Mesendoderm (in vitro differentiated cells): ENCODE results near the gene EYA2.

Source experiments
- DNase-seq: peaks from one replicate; pipeline ENCODE4 v3.0.0; 2013
- H2AK5ac ChIP-seq: 2 replicates; pipeline ENCODE4 v1.6.1; 2013; ENCODE audit warnings: low read length, inconsistent platforms
- H2BK120ac ChIP-seq: 2 replicates; pipeline ENCODE4 v1.6.1; 2013; ENCODE audit warnings: low read depth, mild to moderate bottlenecking, low read length, moderate library complexity, mixed read lengths
- H2BK15ac ChIP-seq: replicated peaks from 2 replicates; pipeline ENCODE4 v1.6.1; 2013; ENCODE audit warnings: low read depth, mild to moderate bottlenecking, moderate library complexity
- H2BK5ac ChIP-seq: 2 replicates; pipeline ENCODE4 v1.6.1; 2013; ENCODE audit warnings: low read length, inconsistent platforms
- H3K18ac ChIP-seq: 2 replicates; pipeline ENCODE4 v1.6.1; 2013; ENCODE audit warnings: mild to moderate bottlenecking, low read length, mixed read lengths
- H3K23ac ChIP-seq: one replicate; pipeline ENCODE4 v1.6.1; 2013; ENCODE audit warnings: low read length
- H3K27ac ChIP-seq: 2 replicates; pipeline ENCODE4 v1.5.1; 2013; ENCODE audit warnings: low read depth, mild to moderate bottlenecking, inconsistent platforms, low read length, moderate library complexity
- H3K27me3 ChIP-seq: 2 replicates; pipeline ENCODE4 v1.6.1; 2013; ENCODE audit warnings: low read length, control low read depth, mild to moderate bottlenecking, inconsistent platforms; ENCODE audit not compliant: insufficient read depth, poor library complexity
- H3K36me3 ChIP-seq: 2 replicates; pipeline ENCODE4 v1.6.1; 2013; ENCODE audit warnings: low read length, inconsistent platforms; ENCODE audit not compliant: control insufficient read depth, insufficient read depth
- H3K4ac ChIP-seq: one replicate; pipeline ENCODE4 v1.6.1; 2013; ENCODE audit warnings: low read depth, mild to moderate bottlenecking, low read length, moderate library complexity
- H3K4me1 ChIP-seq: 2 replicates; pipeline ENCODE4 v1.6.1; 2013; ENCODE audit warnings: low read depth, low read length, inconsistent platforms; ENCODE audit not compliant: control insufficient read depth
- H3K4me2 ChIP-seq: 2 replicates; pipeline ENCODE4 v1.6.1; 2013; ENCODE audit warnings: low read length
- H3K4me3 ChIP-seq: 2 replicates; pipeline ENCODE4 v1.5.1; 2013; ENCODE audit warnings: mild to moderate bottlenecking, low read length
- H3K56ac ChIP-seq: one replicate; pipeline ENCODE4 v1.6.1; 2013; ENCODE audit warnings: low read length
- H3K79me1 ChIP-seq: 2 replicates; pipeline ENCODE4 v1.6.1; 2013; ENCODE audit warnings: low read length, inconsistent platforms
- H3K79me2 ChIP-seq: 2 replicates; pipeline ENCODE4 v1.6.1; 2013; ENCODE audit warnings: mild to moderate bottlenecking, low read length; ENCODE audit not compliant: control insufficient read depth, insufficient read depth
- H3K9ac ChIP-seq: 2 replicates; pipeline ENCODE4 v1.6.1; 2013; ENCODE audit warnings: low read length, inconsistent platforms
- H4K5ac ChIP-seq: one replicate; pipeline ENCODE4 v1.6.1; 2013; ENCODE audit warnings: low read length
- H4K8ac ChIP-seq: one replicate; pipeline ENCODE4 v1.6.1; 2013; ENCODE audit warnings: low read depth, mild to moderate bottlenecking, control low read depth, low read length, moderate library complexity
- WGBS: extraction: QIAGEN DNeasy Blood & Tissue Kit; methylation state at CpG from one replicate; pipeline ENCODE4 v1.1.7; 2013; ENCODE audit warnings: low lambda C conversion rate, missing lambda C conversion rate; ENCODE audit not compliant: insufficient coverage; ENCODE audit errors: extremely low coverage; 5-methylcytosine and 5-hydroxymethylcytosine counted together

Gene EYA2

DNA sequence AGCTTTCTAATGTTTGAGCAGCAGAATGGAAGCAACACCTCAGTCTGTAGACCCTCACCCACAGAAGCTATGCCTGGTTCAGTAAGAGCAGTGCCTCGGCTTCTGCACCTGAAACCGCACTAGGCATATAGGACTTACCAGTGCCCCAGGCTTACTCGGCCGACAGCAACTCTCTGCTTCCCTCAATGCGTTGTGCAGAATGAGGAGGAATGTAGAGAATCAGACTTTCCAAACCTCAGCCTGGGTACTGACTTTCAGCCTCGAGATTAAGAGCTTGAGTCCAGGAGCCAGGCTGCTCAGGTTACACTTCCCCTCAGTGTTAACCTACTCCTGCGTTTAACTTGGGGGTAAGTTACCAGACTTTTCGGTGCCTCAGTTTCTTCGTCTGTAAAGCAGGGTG is 8.6 kb downstream of the EYA2 start:
- H2BK5ac ChIP-seq = no peak overlapping the region
- no CpG with 5 or more reads among the region's 9 CpGs for WGBS

DNA sequence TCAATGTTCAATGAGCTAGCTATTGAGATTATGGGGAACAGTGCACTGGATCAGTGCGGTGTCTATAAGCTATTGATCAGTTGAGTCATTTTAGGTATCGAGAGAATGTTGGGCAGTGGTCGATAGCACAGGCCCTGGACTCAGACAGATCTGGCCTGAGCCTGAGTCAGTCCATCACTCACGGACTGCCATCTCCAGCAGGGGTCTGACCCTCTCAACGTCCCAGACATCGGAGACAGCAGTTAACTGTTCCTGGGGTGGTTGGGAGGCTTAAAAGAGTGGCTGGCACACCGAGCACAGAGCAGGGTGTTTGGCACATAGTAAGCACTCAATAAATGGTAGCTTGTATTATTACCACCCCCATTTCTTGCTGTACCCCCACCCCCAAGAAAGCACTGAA is 9.3 kb downstream of the EYA2 start:
- H3K79me2 ChIP-seq = no peaks in the 10 kb centered on the region
- DNase-seq = no peak
- no peak overlapping the region for H3K9ac ChIP-seq
- H3K56ac ChIP-seq = no peak overlapping the region
- no peak overlapping the region for H2AK5ac ChIP-seq
- H2BK5ac ChIP-seq = no peak overlapping the region
- no peak overlapping the region for H3K27ac ChIP-seq
- no peaks in the 10 kb centered on the region for H3K4me1 ChIP-seq
- H2BK120ac ChIP-seq = no peak overlapping the region
- H3K18ac ChIP-seq = no peak overlapping the region
- H2BK15ac ChIP-seq = no peak overlapping the region
- no peak overlapping the region for H4K5ac ChIP-seq
- H3K36me3 ChIP-seq = no peaks in the 10 kb centered on the region
- H3K79me1 ChIP-seq = no peaks in the 10 kb centered on the region
- no peak overlapping the region for H3K4ac ChIP-seq
- H3K27me3 ChIP-seq = no peaks in the 10 kb centered on the region
- H3K23ac ChIP-seq = no peak overlapping the region
- H4K8ac ChIP-seq = no peak overlapping the region
- H3K4me2 ChIP-seq = no peak overlapping the region
- no peak overlapping the region for H3K4me3 ChIP-seq
- WGBS = no CpG with 5 or more reads among the region's 7 CpGs

More for the DNA sequence above, 8.6 kb downstream of the EYA2 start:
- Histone ChIP-seq H4K8ac (no peak overlapping the region), H3K36me3 (no peaks in the 10 kb centered on the region), H3K23ac (no peak overlapping the region), H3K18ac (no peak overlapping the region), H3K27ac (no peak overlapping the region), H3K4me2 (no peak overlapping the region), H3K9ac (no peak overlapping the region), H3K4me1 (no peaks in the 10 kb centered on the region), H2AK5ac (no peak overlapping the region), H3K56ac (no peak overlapping the region), H3K79me2 (no peaks in the 10 kb centered on the region), H3K27me3 (no peaks in the 10 kb centered on the region), H3K4ac (no peak overlapping the region), H2BK15ac (no peak overlapping the region), H4K5ac (no peak overlapping the region), H3K79me1 (no peaks in the 10 kb centered on the region), H2BK120ac (no peak overlapping the region), H3K4me3 (no peak overlapping the region)
- DNase-seq = no peak

DNA sequence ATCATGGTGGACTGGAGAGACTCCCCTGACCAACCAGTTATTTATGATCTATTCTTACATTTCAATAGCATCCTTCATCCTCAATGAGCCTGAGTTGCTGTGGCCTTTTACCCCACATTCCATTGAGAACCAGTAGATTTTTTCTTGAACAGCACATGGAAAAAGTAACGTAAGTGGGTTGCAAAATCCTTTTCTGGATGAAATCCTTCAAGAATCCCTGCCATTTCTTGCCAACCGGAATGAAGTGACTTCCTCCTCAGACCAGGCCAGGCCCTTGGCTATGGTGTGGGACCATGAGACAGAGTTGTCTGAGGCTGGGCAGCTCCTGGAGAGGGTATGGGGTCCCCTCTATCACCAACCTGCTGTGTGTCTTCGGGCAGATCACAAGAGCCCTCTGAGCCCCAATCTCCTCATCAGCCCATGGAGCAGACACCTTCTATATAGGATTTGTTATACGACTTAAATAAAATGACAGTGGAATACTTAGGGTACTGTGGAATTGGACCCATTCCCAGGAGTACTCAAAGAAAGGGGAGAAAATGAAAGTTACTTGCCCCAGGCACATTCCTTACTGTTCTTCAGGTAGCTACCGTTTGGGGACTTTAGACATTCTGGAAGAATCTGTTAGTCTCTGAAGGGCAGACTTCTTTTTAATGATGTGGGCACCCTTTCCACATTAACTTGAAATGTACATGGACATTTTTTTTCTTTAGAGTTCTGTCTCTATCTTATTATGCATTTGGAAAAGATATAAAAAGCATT is 10.9 kb downstream of the EYA2 start:
- H2BK5ac ChIP-seq = no peak overlapping the region
- H3K9ac ChIP-seq = no peak overlapping the region
- DNase-seq = no peak
- H3K4ac ChIP-seq = no peak overlapping the region
- H3K18ac ChIP-seq = no peak overlapping the region
- H3K27ac ChIP-seq = no peak overlapping the region
- no peak overlapping the region for H4K5ac ChIP-seq
- H2BK120ac ChIP-seq = no peak overlapping the region
- H3K79me1 ChIP-seq = no peaks in the 10 kb centered on the region
- no peaks in the 10 kb centered on the region for H3K4me1 ChIP-seq
- H3K27me3 ChIP-seq = no peaks in the 10 kb centered on the region
- H3K79me2 ChIP-seq = no peaks in the 10 kb centered on the region
- no peak overlapping the region for H3K23ac ChIP-seq
- H3K4me3 ChIP-seq = no peak overlapping the region
- H4K8ac ChIP-seq = no peak overlapping the region
- no CpG with 5 or more reads among the region's 5 CpGs for WGBS
- H2BK15ac ChIP-seq = no peak overlapping the region
- no peak overlapping the region for H3K56ac ChIP-seq
- no peak overlapping the region for H3K4me2 ChIP-seq
- no peak overlapping the region for H2AK5ac ChIP-seq
- no peaks in the 10 kb centered on the region for H3K36me3 ChIP-seq

DNA sequence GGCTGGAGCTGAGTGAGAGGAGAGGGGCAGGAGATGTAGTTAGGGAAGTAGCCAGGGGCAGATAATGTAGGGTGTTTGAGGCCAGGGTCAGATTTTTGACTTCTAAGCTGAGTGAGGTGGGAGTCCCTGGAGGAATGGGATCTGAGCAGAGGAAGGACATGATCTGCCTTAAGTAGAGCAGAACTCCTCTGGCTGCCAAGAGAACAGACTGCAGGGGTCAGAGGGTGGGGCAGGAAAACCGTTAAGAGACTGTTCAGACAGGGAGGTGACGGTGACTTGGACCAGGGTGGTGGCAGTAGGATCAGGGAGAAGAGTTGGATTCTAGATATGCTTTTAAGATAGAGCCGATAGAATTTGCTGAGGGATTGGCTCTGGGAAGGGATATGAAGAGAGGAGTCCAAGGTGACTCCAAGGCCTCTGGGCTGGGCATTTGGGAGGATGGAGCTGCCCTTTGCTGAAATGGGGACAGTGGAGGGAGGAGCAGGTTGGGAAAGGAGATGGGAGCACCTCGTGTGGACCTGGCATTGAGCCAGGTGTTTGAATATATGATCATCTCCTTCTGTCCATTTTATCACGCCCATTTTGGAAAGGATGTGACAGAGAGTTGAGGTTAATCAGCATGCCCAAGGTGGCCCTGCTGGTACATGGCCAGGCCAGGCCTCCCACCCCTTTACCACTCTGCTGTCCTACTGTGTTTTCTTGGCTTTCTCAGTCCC is 18.8 kb downstream of the EYA2 start:
- no CpG with 5 or more reads among the region's 5 CpGs for WGBS
- Histone ChIP-seq H3K4ac (no peak overlapping the region), H3K4me2 (no peak overlapping the region), H2BK120ac (no peak overlapping the region), H3K9ac (no peak overlapping the region), H3K56ac (no peak overlapping the region), H3K23ac (no peak overlapping the region), H3K4me1 (no peaks in the 10 kb centered on the region), H3K79me1 (no peaks in the 10 kb centered on the region), H4K8ac (no peak overlapping the region), H3K27ac (no peak overlapping the region), H3K27me3 (no peaks in the 10 kb centered on the region), H3K79me2 (no peaks in the 10 kb centered on the region), H2AK5ac (no peak overlapping the region), H4K5ac (no peak overlapping the region), H3K36me3 (no peaks in the 10 kb centered on the region), H3K18ac (no peak overlapping the region), H2BK15ac (no peak overlapping the region), H2BK5ac (no peak overlapping the region), H3K4me3 (no peak overlapping the region)
- DNase-seq = no peak

DNA sequence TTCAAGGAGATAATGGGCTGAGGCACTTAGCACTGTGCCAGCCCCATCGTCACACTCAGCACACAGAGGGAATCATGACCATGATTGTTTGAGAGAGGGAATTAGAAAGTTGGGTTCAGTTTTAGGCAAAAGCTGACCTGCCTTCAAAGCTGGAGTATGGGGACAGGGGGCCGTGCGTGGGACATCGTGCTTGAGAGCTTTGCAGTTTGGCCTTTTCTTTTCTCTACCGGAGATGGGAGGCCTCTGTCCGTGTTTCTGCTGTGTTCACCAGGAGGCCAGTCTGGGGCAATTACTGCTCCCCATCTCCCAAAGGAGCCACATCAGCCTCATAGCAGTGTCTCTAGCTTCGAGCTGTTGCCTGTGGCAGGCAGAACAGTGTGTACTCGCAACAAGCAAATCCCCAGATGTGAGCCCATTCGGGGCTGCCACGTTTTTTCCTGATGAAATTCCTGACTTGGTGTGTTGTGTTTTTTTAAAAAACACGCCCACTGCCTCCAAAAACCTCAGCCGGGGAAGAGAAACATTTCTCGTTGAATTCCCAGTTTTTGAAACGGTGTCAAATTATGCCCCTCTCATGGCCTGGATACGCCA is 20.2 kb downstream of the EYA2 start:
- Histone ChIP-seq H2BK15ac (no peak overlapping the region), H3K18ac (no peak overlapping the region), H3K4me3 (no peak overlapping the region), H3K79me2 (no peaks in the 10 kb centered on the region), H3K56ac (no peak overlapping the region), H4K8ac (no peak overlapping the region), H3K27me3 (no peaks in the 10 kb centered on the region), H4K5ac (no peak overlapping the region), H2BK120ac (no peak overlapping the region), H3K4me1 (no peaks in the 10 kb centered on the region), H3K36me3 (no peaks in the 10 kb centered on the region), H3K23ac (no peak overlapping the region), H3K79me1 (no peaks in the 10 kb centered on the region), H3K9ac (no peak overlapping the region), H2AK5ac (no peak overlapping the region), H2BK5ac (no peak overlapping the region), H3K4ac (no peak overlapping the region), H3K27ac (no peak overlapping the region), H3K4me2 (no peak overlapping the region)
- WGBS = no CpG with 5 or more reads among the region's 15 CpGs
- no peak for DNase-seq
